Activated naive CD4-positive, alpha-beta T cell treated with anti-CD3 and anti-CD28 coated beads, Interleukin-2, amount 50 U/mL, for 24 hours (primary cell): ENCODE data around the gene TBC1D7.

ENCODE experiments used
- H3K27ac Mint-ChIP-seq: one replicate; pipeline ENCODE4 v1.8.0; 2021; ENCODE audit warnings: mild to moderate bottlenecking, mixed read lengths
- H3K27me3 Mint-ChIP-seq: one replicate; pipeline ENCODE4 v1.8.0; 2021; ENCODE audit warnings: mixed read lengths
- H3K36me3 Mint-ChIP-seq: one replicate; pipeline ENCODE4 v1.8.0; 2021; ENCODE audit warnings: mixed read lengths
- H3K4me1 Mint-ChIP-seq: one replicate; pipeline ENCODE4 v1.8.0; 2021; ENCODE audit warnings: mixed read lengths
- H3K4me3 Mint-ChIP-seq: one replicate; pipeline ENCODE4 v1.8.0; 2021; ENCODE audit warnings: mild to moderate bottlenecking, mixed read lengths
- H3K9me3 Mint-ChIP-seq: one replicate; pipeline ENCODE4 v1.8.0; 2021; ENCODE audit warnings: mixed read lengths

The TBC1D7 gene

DNA sequence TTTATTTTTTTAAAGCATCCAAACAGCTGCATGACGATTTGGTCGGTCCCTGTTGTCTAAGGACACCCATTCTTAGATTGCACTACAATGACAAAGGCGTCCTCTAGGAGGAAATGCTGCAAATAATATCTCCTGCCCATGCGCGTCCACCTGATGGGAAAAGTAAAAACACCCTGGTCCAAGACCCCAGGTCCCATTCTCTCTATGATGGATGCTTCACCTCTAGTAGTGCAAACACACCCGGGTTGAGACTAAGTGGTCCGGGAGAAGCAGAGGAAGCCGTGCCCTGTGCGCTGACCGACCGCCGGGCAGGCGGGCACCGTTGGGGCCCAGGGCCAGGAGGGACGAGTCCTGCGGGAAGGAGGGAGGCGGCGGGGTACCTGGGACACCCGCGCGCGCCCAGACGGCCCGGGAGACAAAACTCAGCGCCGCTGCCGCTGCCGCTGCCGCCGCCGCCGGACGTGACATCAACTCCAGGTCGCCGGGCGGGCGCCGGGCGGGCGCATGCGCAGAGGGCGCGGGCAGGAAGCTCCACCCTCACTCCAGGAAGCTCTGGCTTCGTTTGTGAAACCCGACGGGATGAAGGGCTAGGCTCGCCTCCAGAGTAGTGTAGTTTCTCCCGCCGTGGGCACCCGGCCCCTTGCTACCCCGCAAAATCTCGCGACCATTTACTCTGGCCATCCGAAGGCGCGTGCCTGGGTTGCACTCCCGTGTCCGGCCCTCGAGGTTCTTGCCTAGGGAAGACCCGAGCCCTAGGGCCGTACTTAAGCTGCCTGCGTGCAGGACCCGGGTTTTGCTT, at the start of gene TBC1D7:
TSS of gene TBC1D7 (minus strand) at position 462 of the 799 bp plus-strand sequence. CDS start 1,639 bp downstream, outside the sequence.
- H3K4me3 Mint-ChIP-seq: peak within 1 kb of the TSS; percentile 93
- H3K9me3 Mint-ChIP-seq: no peaks in the 10 kb centered on the region
- H3K36me3 Mint-ChIP-seq: peaks cover 7% of the 10 kb centered on the region
- H3K27ac Mint-ChIP-seq: peak within 1 kb of the TSS; percentile 94
- peaks cover 26% of the 10 kb centered on the region for H3K4me1 Mint-ChIP-seq
- H3K27me3 Mint-ChIP-seq: no peaks in the 10 kb centered on the region

GRCh38 chr6:13377054-13377758, 48.9 kb upstream of the TBC1D7 start:
- peaks cover 19% of the 10 kb centered on the region for H3K4me1 Mint-ChIP-seq

DNA sequence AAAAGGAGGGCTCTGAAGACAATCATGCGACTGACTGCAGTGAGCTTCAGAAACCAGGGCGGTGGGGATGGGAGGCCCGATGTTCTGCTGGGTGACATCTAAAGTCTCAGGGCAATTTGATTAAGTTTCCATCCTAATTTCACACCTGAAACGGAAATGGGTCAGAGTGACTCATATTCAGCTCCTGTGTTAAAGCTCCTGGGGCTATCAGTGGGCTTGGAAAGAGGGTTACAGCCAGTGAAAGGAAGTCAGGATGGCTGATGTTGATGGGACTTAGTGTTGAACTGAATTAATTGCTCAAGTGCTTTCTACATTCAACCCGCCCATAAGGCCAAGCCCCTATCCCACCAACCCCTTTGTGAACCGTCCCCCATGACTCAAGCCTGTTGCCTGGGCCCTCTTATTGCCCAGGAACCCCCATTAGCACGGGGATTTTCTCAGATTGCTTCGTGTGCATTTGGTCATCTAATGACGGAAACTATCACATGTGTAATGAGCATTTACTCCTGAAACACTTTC, 47.1 kb upstream of the TBC1D7 start:
- peak overlapping the region; percentile 32 for H3K27ac Mint-ChIP-seq
- H3K9me3 Mint-ChIP-seq: no peaks in the 10 kb centered on the region
- H3K36me3 Mint-ChIP-seq: no peaks in the 10 kb centered on the region
- H3K27me3 Mint-ChIP-seq: no peaks in the 10 kb centered on the region
- H3K4me3 Mint-ChIP-seq: peak overlapping the region; percentile 46
- peaks cover 19% of the 10 kb centered on the region for H3K4me1 Mint-ChIP-seq

More at GRCh38 chr6:13377054-13377758, 48.9 kb upstream of the TBC1D7 start:
- no peak overlapping the region for H3K4me3 Mint-ChIP-seq
- no peaks in the 10 kb centered on the region for H3K9me3 Mint-ChIP-seq
- H3K36me3 Mint-ChIP-seq: no peaks in the 10 kb centered on the region
- no peaks in the 10 kb centered on the region for H3K27me3 Mint-ChIP-seq
- no peak overlapping the region for H3K27ac Mint-ChIP-seq

DNA sequence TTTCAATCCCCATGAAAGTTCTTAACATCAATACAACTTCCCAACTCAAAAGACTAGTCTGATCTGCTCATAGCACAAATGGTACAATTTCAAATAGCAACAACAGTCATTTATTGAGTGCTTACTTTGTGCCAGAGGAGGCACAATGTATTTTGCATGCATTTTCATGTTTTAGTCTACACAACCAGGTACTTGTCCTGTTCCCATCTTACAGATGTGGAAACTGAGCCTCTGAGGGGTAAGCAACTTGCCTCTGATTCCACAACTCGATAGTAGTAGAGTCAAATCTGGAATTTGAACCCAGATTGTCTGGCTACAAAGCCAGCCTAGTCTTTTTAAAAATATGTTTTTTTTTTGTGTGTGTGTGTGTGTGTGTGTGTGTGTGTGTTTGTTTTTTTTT, 45.6 kb upstream of the TBC1D7 start:
- H3K4me3 Mint-ChIP-seq: no peak overlapping the region
- no peaks in the 10 kb centered on the region for H3K36me3 Mint-ChIP-seq
- no peak overlapping the region for H3K27ac Mint-ChIP-seq
- H3K9me3 Mint-ChIP-seq: no peaks in the 10 kb centered on the region
- peaks cover 19% of the 10 kb centered on the region for H3K4me1 Mint-ChIP-seq
- no peaks in the 10 kb centered on the region for H3K27me3 Mint-ChIP-seq

- no peak overlapping the region for H3K27ac Mint-ChIP-seq
- H3K36me3 Mint-ChIP-seq: no peaks in the 10 kb centered on the region
- H3K9me3 Mint-ChIP-seq: no peaks in the 10 kb centered on the region
- no peak overlapping the region for H3K4me3 Mint-ChIP-seq
- no peaks in the 10 kb centered on the region for H3K27me3 Mint-ChIP-seq
- peaks cover 19% of the 10 kb centered on the region for H3K4me1 Mint-ChIP-seq
Measured at GRCh38 chr6:13373488-13373886, 45.1 kb upstream of the TBC1D7 start.

- Mint-ChIP-seq H3K9me3 (no peaks in the 10 kb centered on the region), H3K4me1 (peaks cover 19% of the 10 kb centered on the region), H3K27me3 (no peaks in the 10 kb centered on the region), H3K36me3 (no peaks in the 10 kb centered on the region), H3K27ac (no peak overlapping the region), H3K4me3 (no peak overlapping the region)
Measured at GRCh38 chr6:13372688-13373487, 44.6 kb upstream of the TBC1D7 start.

GRCh38 chr6:13372076-13372475, 43.7 kb upstream of the TBC1D7 start:
- Mint-ChIP-seq H3K4me3 (no peak overlapping the region), H3K27ac (no peak overlapping the region), H3K4me1 (peaks cover 19% of the 10 kb centered on the region), H3K27me3 (no peaks in the 10 kb centered on the region), H3K36me3 (no peaks in the 10 kb centered on the region), H3K9me3 (no peaks in the 10 kb centered on the region)

DNA sequence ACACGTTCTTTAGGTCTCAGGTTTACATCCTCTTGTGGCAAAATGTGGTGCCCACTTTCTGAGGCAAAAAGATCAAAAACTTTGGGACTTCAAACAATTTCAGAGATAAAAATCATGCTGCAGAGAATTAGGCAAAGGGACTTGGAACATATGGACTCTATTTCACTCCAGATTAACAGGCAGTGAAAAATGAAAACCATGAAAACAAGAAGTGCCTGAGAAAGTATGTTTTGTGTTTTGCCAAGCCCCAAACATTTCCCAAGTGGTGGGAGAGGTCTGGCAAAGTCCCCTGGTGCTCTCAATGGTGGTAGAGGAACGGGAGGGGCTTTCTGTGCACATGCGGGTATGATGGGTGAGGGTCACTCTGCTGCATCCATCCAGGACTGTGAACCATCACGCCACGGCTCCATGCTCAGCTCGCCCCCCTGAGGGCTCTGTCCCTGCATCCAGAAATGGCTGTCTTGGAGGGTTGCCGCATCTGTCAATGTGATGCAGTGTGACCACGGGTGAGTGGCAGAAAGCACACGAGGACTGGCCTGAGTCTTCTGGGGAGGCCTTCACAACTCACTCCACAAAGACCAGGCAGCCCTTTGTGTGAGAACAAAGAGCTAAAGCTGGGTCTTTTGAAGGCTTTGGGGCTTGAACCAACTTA, 43.2 kb upstream of the TBC1D7 start:
- H3K9me3 Mint-ChIP-seq: no peaks in the 10 kb centered on the region
- H3K4me1 Mint-ChIP-seq: peaks cover 19% of the 10 kb centered on the region
- H3K4me3 Mint-ChIP-seq: no peak overlapping the region
- H3K27ac Mint-ChIP-seq: no peak overlapping the region
- H3K36me3 Mint-ChIP-seq: no peaks in the 10 kb centered on the region
- no peaks in the 10 kb centered on the region for H3K27me3 Mint-ChIP-seq

GRCh38 chr6:13370623-13371022, 42.3 kb upstream of the TBC1D7 start:
- peaks cover 14% of the 10 kb centered on the region for H3K4me1 Mint-ChIP-seq

DNA sequence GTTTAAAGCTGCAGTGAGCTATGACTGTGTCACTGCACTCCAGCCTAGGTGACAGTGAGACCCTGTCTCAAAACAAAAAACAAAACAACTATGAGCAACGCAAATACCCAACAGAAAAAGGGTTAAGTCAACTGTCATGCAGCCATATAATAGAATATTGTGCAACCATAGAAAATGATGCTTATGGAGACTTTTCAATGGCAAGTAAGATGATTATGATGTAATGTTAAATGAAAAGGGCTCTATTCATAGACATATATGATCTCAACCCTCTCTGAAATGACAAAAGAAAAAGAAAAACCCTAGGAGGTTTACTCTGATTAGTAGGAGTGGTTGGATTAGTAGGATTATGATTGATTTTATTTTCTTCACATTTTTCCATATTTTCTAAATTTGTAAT, 41.3 kb upstream of the TBC1D7 start:
- H3K4me1 Mint-ChIP-seq: peaks cover 7% of the 10 kb centered on the region
- H3K27ac Mint-ChIP-seq: no peak overlapping the region
- no peaks in the 10 kb centered on the region for H3K27me3 Mint-ChIP-seq
- H3K4me3 Mint-ChIP-seq: no peak overlapping the region
- H3K9me3 Mint-ChIP-seq: no peaks in the 10 kb centered on the region
- H3K36me3 Mint-ChIP-seq: no peaks in the 10 kb centered on the region

More at GRCh38 chr6:13370623-13371022, 42.3 kb upstream of the TBC1D7 start:
- Mint-ChIP-seq H3K9me3 (no peaks in the 10 kb centered on the region), H3K4me3 (no peak overlapping the region), H3K27me3 (no peaks in the 10 kb centered on the region), H3K27ac (no peak overlapping the region), H3K36me3 (no peaks in the 10 kb centered on the region)

DNA sequence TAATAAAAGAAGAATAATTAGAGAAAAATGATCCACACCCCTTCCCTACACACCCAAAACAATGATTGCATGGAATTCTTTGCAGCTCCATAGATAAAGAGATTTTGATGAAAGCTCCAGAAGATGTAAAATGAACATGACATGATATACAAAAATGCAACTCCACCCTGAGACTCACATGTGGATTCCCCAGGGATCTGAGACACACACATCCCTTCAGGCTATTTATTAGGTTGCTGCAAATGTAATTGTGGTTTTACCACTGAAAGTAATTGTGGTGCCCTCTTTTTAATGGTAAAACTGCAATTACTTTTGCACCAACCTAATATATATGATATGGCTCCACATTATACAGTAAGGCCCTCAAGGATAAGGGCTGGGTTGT, 40.4 kb upstream of the TBC1D7 start:
- H3K4me1 Mint-ChIP-seq: peaks cover 4% of the 10 kb centered on the region
- no peaks in the 10 kb centered on the region for H3K9me3 Mint-ChIP-seq
- H3K36me3 Mint-ChIP-seq: no peaks in the 10 kb centered on the region
- no peaks in the 10 kb centered on the region for H3K27me3 Mint-ChIP-seq
- no peak overlapping the region for H3K4me3 Mint-ChIP-seq
- no peak overlapping the region for H3K27ac Mint-ChIP-seq

- H3K27me3 Mint-ChIP-seq: no peaks in the 10 kb centered on the region
Measured at GRCh38 chr6:13368079-13368730, 39.9 kb upstream of the TBC1D7 start.

GRCh38 chr6:13367396-13367795, 39.1 kb upstream of the TBC1D7 start:
- Mint-ChIP-seq H3K27me3 (no peaks in the 10 kb centered on the region), H3K4me3 (no peak overlapping the region), H3K27ac (no peak overlapping the region), H3K4me1 (no peaks in the 10 kb centered on the region), H3K9me3 (no peaks in the 10 kb centered on the region), H3K36me3 (peaks cover 2% of the 10 kb centered on the region)

More at GRCh38 chr6:13368079-13368730, 39.9 kb upstream of the TBC1D7 start:
- H3K4me3 Mint-ChIP-seq: no peak overlapping the region
- no peak overlapping the region for H3K27ac Mint-ChIP-seq
- no peaks in the 10 kb centered on the region for H3K4me1 Mint-ChIP-seq
- H3K36me3 Mint-ChIP-seq: no peaks in the 10 kb centered on the region
- no peaks in the 10 kb centered on the region for H3K9me3 Mint-ChIP-seq

GRCh38 chr6:13365320-13365719, 37.0 kb upstream of the TBC1D7 start:
- H3K4me1 Mint-ChIP-seq: no peaks in the 10 kb centered on the region
- peaks cover 2% of the 10 kb centered on the region for H3K36me3 Mint-ChIP-seq
- no peaks in the 10 kb centered on the region for H3K27me3 Mint-ChIP-seq
- no peaks in the 10 kb centered on the region for H3K9me3 Mint-ChIP-seq
- H3K27ac Mint-ChIP-seq: no peak overlapping the region
- H3K4me3 Mint-ChIP-seq: no peak overlapping the region

- H3K27me3 Mint-ChIP-seq: no peaks in the 10 kb centered on the region
- no peak overlapping the region for H3K4me3 Mint-ChIP-seq
- H3K9me3 Mint-ChIP-seq: no peaks in the 10 kb centered on the region
- peaks cover 3% of the 10 kb centered on the region for H3K4me1 Mint-ChIP-seq
- H3K36me3 Mint-ChIP-seq: peaks cover 2% of the 10 kb centered on the region
- H3K27ac Mint-ChIP-seq: no peak overlapping the region
Measured at GRCh38 chr6:13364842-13365241, 36.5 kb upstream of the TBC1D7 start.
